ENCODE results near the gene POLE.

Gene POLE

GRCh38 chr12:132653567-132654290 is 33.4 kb downstream of the POLE start:
- DNase-seq (ENCODE audit: low spot score), result no peak

- DNase-seq (ENCODE audit: low spot score), result no peak
Observed at GRCh38 chr12:132651444-132652100, 35.6 kb downstream of the POLE start.

GRCh38 chr12:132649226-132649945 is 37.8 kb downstream of the POLE start:
- DNase-seq (ENCODE audit: low spot score), result no peak

GRCh38 chr12:132648616-132649225 is 38.4 kb downstream of the POLE start:
- no peak for DNase-seq (ENCODE audit: low spot score)

GRCh38 chr12:132647858-132648257 is 39.3 kb downstream of the POLE start:
- no peak for DNase-seq (ENCODE audit: low spot score)

GRCh38 chr12:132646850-132647249 is 40.3 kb downstream of the POLE start:
- DNase-seq (ENCODE audit: low spot score), result no peak

GRCh38 chr12:132642846-132643835 is 44.0 kb downstream of the POLE start:
- DNase-seq (ENCODE audit: low spot score), result no peak

- DNase-seq (ENCODE audit: low spot score), result no peak
Observed at GRCh38 chr12:132641811-132642650, 45.1 kb downstream of the POLE start.

GRCh38 chr12:132640936-132641335 is 46.2 kb downstream of the POLE start:
- DNase-seq (ENCODE audit: low spot score), result no peak

- no peak for DNase-seq (ENCODE audit: low spot score)
Observed at GRCh38 chr12:132639956-132640520, 47.1 kb downstream of the POLE start.

GRCh38 chr12:132638541-132639408 is 48.4 kb downstream of the POLE start:
- peak; percentile 84 for DNase-seq (ENCODE audit: low spot score)

- DNase-seq (ENCODE audit: low spot score), result no peak
Observed at GRCh38 chr12:132637811-132638210, 49.3 kb downstream of the POLE start.

GRCh38 chr12:132635076-132635955 is 51.8 kb downstream of the POLE start:
- no peak for DNase-seq (ENCODE audit: low spot score)

GRCh38 chr12:132634411-132634990 is 52.6 kb downstream of the POLE start:
- no peak for DNase-seq (ENCODE audit: low spot score)

GRCh38 chr12:132633901-132634300 is 53.2 kb downstream of the POLE start:
- no peak for DNase-seq (ENCODE audit: low spot score)

GRCh38 chr12:132633398-132633797 is 53.7 kb downstream of the POLE start:
- no peak for DNase-seq (ENCODE audit: low spot score)

GRCh38 chr12:132632521-132633228 is 54.5 kb downstream of the POLE start:
- DNase-seq (ENCODE audit: low spot score), result no peak
